H9 (cell line): ENCODE results near the gene PLEKHG5. TPM values are rescaled to one million over a fixed set of nuclear protein-coding genes. Genes with fewer than 3 reads are reported as not detected.

Experiments
- DNase-seq: peaks from one replicate; pipeline ENCODE4 v3.0.0-alpha.2; 2017
- H2AFZ ChIP-seq: one replicate; pipeline ENCODE4 v1.6.1; 2013; ENCODE audit warnings: mild to moderate bottlenecking, low read length, control low read depth, moderate library complexity
- H2AK5ac ChIP-seq: 2 replicates; pipeline ENCODE4 v1.6.1; 2013; ENCODE audit warnings: low read length, control low read depth, mixed read lengths; ENCODE audit not compliant: insufficient read length
- H2BK120ac ChIP-seq: one replicate; pipeline ENCODE4 v1.6.1; 2013; ENCODE audit warnings: low read depth, mild to moderate bottlenecking, low read length, control low read depth, inconsistent platforms; ENCODE audit not compliant: poor library complexity, severe bottlenecking
- H2BK12ac ChIP-seq: 2 replicates; pipeline ENCODE4 v1.6.1; 2013; ENCODE audit warnings: low read length, control low read depth, mixed read lengths, low read depth; ENCODE audit not compliant: insufficient read length
- H2BK15ac ChIP-seq: 2 replicates; pipeline ENCODE4 v1.6.1; 2013; ENCODE audit warnings: low read depth, low read length, control low read depth
- H2BK20ac ChIP-seq: one replicate; pipeline ENCODE4 v1.6.1; 2013; ENCODE audit warnings: low read depth, mild to moderate bottlenecking, low read length, control low read depth, inconsistent platforms; ENCODE audit not compliant: poor library complexity, severe bottlenecking
- H2BK5ac ChIP-seq: 2 replicates; pipeline ENCODE4 v1.6.1; 2013; ENCODE audit warnings: low read length, control low read depth, mixed read lengths; ENCODE audit not compliant: insufficient read length
- H3K14ac ChIP-seq: 2 replicates; pipeline ENCODE4 v1.6.1; 2013; ENCODE audit warnings: low read length, control low read depth; ENCODE audit not compliant: insufficient read depth
- H3K18ac ChIP-seq: 2 replicates; pipeline ENCODE4 v1.6.1; 2013; ENCODE audit warnings: low read depth, mild to moderate bottlenecking, mixed read lengths, low read length, control low read depth; ENCODE audit not compliant: insufficient read length
- H3K23ac ChIP-seq: 2 replicates; pipeline ENCODE4 v1.6.1; 2013; ENCODE audit warnings: low read length, control low read depth, mixed read lengths, low read depth; ENCODE audit not compliant: insufficient read length
- H3K23me2 ChIP-seq: 2 replicates; pipeline ENCODE4 v1.6.1; 2013; ENCODE audit warnings: low read depth, mild to moderate bottlenecking, mixed read lengths, low read length, control low read depth; ENCODE audit not compliant: insufficient read length, poor library complexity, severe bottlenecking
- H3K27ac ChIP-seq: 2 replicates; pipeline ENCODE4 v1.5.1; 2013; ENCODE audit warnings: low read length, control low read depth, mixed read lengths, low read depth; ENCODE audit not compliant: insufficient read length
- H3K27me3 ChIP-seq: 2 replicates; pipeline ENCODE4 v1.6.1; 2013; ENCODE audit warnings: low read length, control low read depth, inconsistent platforms; ENCODE audit not compliant: insufficient read depth
- H3K4ac ChIP-seq: 2 replicates; pipeline ENCODE4 v1.6.1; 2013; ENCODE audit warnings: low read depth, mild to moderate bottlenecking, control low read depth, inconsistent platforms, low read length, moderate library complexity
- H3K4me1 ChIP-seq: 2 replicates; pipeline ENCODE4 v1.6.1; 2013; ENCODE audit warnings: low read length, control low read depth, inconsistent platforms; ENCODE audit not compliant: insufficient read depth
- H3K4me2 ChIP-seq: 2 replicates; pipeline ENCODE4 v1.6.1; 2013; ENCODE audit warnings: low read length, control low read depth, mixed read lengths; ENCODE audit not compliant: insufficient read length, insufficient read depth
- H3K56ac ChIP-seq: 2 replicates; pipeline ENCODE4 v1.6.1; 2013; ENCODE audit warnings: low read depth, mild to moderate bottlenecking, mixed read lengths, low read length, control low read depth; ENCODE audit not compliant: insufficient read length
- H3K79me1 ChIP-seq: 2 replicates; pipeline ENCODE4 v1.6.1; 2013; ENCODE audit warnings: low read depth, mild to moderate bottlenecking, moderate library complexity, low read length, control low read depth, inconsistent platforms; ENCODE audit not compliant: insufficient read depth, poor library complexity, severe bottlenecking
- H3K79me2 ChIP-seq: 2 replicates; pipeline ENCODE4 v1.6.1; 2013; ENCODE audit warnings: low read length, control low read depth, inconsistent platforms; ENCODE audit not compliant: insufficient read depth
- H3K9ac ChIP-seq: 2 replicates; pipeline ENCODE4 v1.6.1; 2013; ENCODE audit warnings: low read length, control low read depth, mixed read lengths; ENCODE audit not compliant: insufficient read length; ENCODE audit errors: extremely low read depth
- H3K9me3 ChIP-seq: one replicate; pipeline ENCODE4 v1.6.1; 2013; ENCODE audit warnings: low read depth, low read length, inconsistent platforms; ENCODE audit not compliant: control insufficient read depth
- H3T11ph ChIP-seq: one replicate; pipeline ENCODE4 v1.6.1; 2013; ENCODE audit warnings: mild to moderate bottlenecking, low read length, control low read depth, inconsistent platforms
- H4K20me1 ChIP-seq: one replicate; pipeline ENCODE4 v1.6.1; 2013; ENCODE audit not compliant: control insufficient read depth, insufficient read length, insufficient read depth
- H4K5ac ChIP-seq: 2 replicates; pipeline ENCODE4 v1.6.1; 2013; ENCODE audit warnings: low read depth, mild to moderate bottlenecking, mixed read lengths, low read length, control low read depth; ENCODE audit not compliant: insufficient read length
- H4K8ac ChIP-seq: replicated peaks from 2 replicates; pipeline ENCODE4 v1.6.1; 2013; ENCODE audit warnings: low read length, control low read depth, mixed read lengths, low read depth; ENCODE audit not compliant: insufficient read length
- H4K91ac ChIP-seq: 2 replicates; pipeline ENCODE4 v1.6.1; 2013; ENCODE audit warnings: low read depth, mild to moderate bottlenecking, moderate library complexity, mixed read lengths, low read length, control low read depth; ENCODE audit not compliant: insufficient read length
- H3K27ac Mint-ChIP-seq, 3 experiments: 2 replicates in 2 of 3; 3 replicates in 1 of 3; pipeline ENCODE4 v1.8.0; 2020 to 2021; ENCODE audit warnings: mixed read lengths in 3 of 3, mild to moderate bottlenecking in 1 of 3, moderate library complexity in 1 of 3
- H3K27me3 Mint-ChIP-seq: 2 replicates; pipeline ENCODE4 v1.8.0; 2021; ENCODE audit warnings: low read depth, mild to moderate bottlenecking, moderate library complexity, mixed read lengths
- H3K36me3 Mint-ChIP-seq, 3 experiments: 2 replicates in 2 of 3; 3 replicates in 1 of 3; pipeline ENCODE4 v1.8.0; 2020 to 2021; ENCODE audit warnings: low read depth in 3 of 3, mixed read lengths in 3 of 3; ENCODE audit not compliant: insufficient read depth in 1 of 3
- H3K4me1 Mint-ChIP-seq, 2 experiments: 2 replicates each; pipeline ENCODE4 v1.8.0; 2020; ENCODE audit warnings: mixed read lengths in 2 of 2
- H3K4me3 Mint-ChIP-seq, 2 experiments: 2 replicates in 1 of 2; 3 replicates in 1 of 2; pipeline ENCODE4 v1.8.0; 2020 to 2021; ENCODE audit warnings: mild to moderate bottlenecking in 2 of 2, mixed read lengths in 2 of 2, moderate library complexity in 1 of 2
- H3K9me3 Mint-ChIP-seq, 2 experiments: 2 replicates in 1 of 2; 3 replicates in 1 of 2; pipeline ENCODE4 v1.8.0; 2020; ENCODE audit warnings: mild to moderate bottlenecking in 2 of 2, mixed read lengths in 2 of 2, moderate library complexity in 1 of 2
- WGBS: extraction: QIAGEN DNeasy Blood & Tissue Kit; methylation state at CpG from one replicate; pipeline ENCODE4 v1.1.7; 2013; ENCODE audit warnings: missing lambda C conversion rate, low lambda C conversion rate, mixed read lengths; ENCODE audit not compliant: insufficient read length; ENCODE audit errors: extremely low coverage; 5-methylcytosine and 5-hydroxymethylcytosine counted together
- total RNA-seq: library from RNA; stranded (reverse); gene quantifications from 2 replicates; pipeline ENCODE4 v1.2.1, GENCODE V29; 2021
- TF ChIP-seq, protein P1 (sequence below): fragments of 200-600 bp; sonication (generic); conservative IDR thresholded peaks from 3 replicates; pipeline ENCODE4 v1.8.0; 2021; ENCODE audit warnings: antibody characterized with exemption, mild to moderate bottlenecking

PLEKHG5 gene
- total RNA-seq, 1 experiment from 2014 or later, result 22.3 TPM

DNA sequence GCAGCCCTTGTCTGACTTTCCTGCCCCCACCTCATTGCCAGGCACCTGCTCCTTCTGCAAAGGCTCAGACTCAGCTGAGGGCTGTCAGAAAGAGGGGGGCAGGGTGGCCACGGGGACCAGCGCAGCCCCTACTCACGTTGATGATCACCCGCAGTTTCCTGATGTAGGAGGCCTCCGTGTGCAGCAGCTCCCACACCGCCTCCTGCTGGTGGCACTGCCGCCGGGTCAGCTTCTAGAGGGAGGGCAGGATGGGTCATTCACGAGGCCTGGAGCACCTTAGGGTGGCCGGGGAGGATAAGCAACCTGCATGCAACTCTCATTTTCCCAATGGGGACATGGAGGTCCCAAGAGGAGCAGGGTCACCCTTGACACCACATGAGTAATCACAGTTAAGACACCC is 19.1 kb downstream of the PLEKHG5 start:
- Histone ChIP-seq H3T11ph (no peak overlapping the region), H3K4ac (no peak overlapping the region), H4K5ac (no peak overlapping the region), H2BK15ac (no peak overlapping the region), H3K27me3 (no peaks in the 10 kb centered on the region), H3K9me3 (no peaks in the 10 kb centered on the region), H2BK120ac (no peak overlapping the region), H4K8ac (no peak overlapping the region), H3K23ac (no peak overlapping the region), H3K23me2 (no peaks in the 10 kb centered on the region), H3K79me2 (no peaks in the 10 kb centered on the region), H3K4me1 (peaks cover 3% of the 10 kb centered on the region; the same call in 1 of the 2 replicates), H2AFZ (no peak overlapping the region), H3K4me2 (no peak overlapping the region), H2BK20ac (no peak overlapping the region), H3K79me1 (no peaks in the 10 kb centered on the region), H4K20me1 (no peaks in the 10 kb centered on the region), H3K18ac (no peak overlapping the region), H3K14ac (no peak overlapping the region), H3K27ac (no peak overlapping the region), H4K91ac (no peak overlapping the region), H2AK5ac (no peak overlapping the region), H2BK12ac (no peak overlapping the region), H2BK5ac (no peak overlapping the region), H3K56ac (no peak overlapping the region), H3K9ac (no peak overlapping the region)
- H3K36me3 Mint-ChIP-seq, result peaks cover 19 to 47% (median 43%) of the 10 kb centered on the region in 3 experiments; a peak in 6 of 7 replicates
- peaks cover 20 to 39% of the 10 kb centered on the region in 2 experiments for H3K4me1 Mint-ChIP-seq
- TF ChIP-seq, protein P1, sequence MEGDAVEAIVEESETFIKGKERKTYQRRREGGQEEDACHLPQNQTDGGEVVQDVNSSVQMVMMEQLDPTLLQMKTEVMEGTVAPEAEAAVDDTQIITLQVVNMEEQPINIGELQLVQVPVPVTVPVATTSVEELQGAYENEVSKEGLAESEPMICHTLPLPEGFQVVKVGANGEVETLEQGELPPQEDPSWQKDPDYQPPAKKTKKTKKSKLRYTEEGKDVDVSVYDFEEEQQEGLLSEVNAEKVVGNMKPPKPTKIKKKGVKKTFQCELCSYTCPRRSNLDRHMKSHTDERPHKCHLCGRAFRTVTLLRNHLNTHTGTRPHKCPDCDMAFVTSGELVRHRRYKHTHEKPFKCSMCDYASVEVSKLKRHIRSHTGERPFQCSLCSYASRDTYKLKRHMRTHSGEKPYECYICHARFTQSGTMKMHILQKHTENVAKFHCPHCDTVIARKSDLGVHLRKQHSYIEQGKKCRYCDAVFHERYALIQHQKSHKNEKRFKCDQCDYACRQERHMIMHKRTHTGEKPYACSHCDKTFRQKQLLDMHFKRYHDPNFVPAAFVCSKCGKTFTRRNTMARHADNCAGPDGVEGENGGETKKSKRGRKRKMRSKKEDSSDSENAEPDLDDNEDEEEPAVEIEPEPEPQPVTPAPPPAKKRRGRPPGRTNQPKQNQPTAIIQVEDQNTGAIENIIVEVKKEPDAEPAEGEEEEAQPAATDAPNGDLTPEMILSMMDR, result peak; percentile 68
- H3K27ac Mint-ChIP-seq, result no peak overlapping the region
- no CpG with 5 or more reads among the region's 10 CpGs for WGBS
- no peaks in the 10 kb centered on the region for H3K27me3 Mint-ChIP-seq
- no peak overlapping the region for H3K4me3 Mint-ChIP-seq
- DNase-seq, result no peak
- H3K9me3 Mint-ChIP-seq, result no peaks in the 10 kb centered on the region
